Activated CD4-positive, alpha-beta T cell treated with anti-CD3 and anti-CD28 coated beads, Interleukin-2, amount 50 U/mL, for 16 hours (primary cell): ENCODE results near the gene CPEB1.
"Not testable (repeated sequence)": the region's sequence is repeated elsewhere in the genome, so short reads cannot be mapped to it uniquely, and the experiment has no call there.

Experiments
- DNase-seq: peaks from one replicate; pipeline ENCODE4 v3.0.0-alpha.2; 2020

CPEB1 gene

GRCh38 chr15:82648257-82649103, 1.3 kb upstream of the CPEB1 start:
- DNase-seq: no peak

GRCh38 chr15:82647835-82648256, 683 bp upstream of the CPEB1 start:
- no peak for DNase-seq

GRCh38 chr15:82646250-82647044, 716 bp downstream of the CPEB1 start:
- DNase-seq: no peak

GRCh38 chr15:82644967-82645852, 2.0 kb downstream of the CPEB1 start:
- DNase-seq: not testable (repeated sequence)

GRCh38 chr15:82643992-82644391, 3.2 kb downstream of the CPEB1 start:
- DNase-seq: no peak

GRCh38 chr15:82642656-82643055, 4.5 kb downstream of the CPEB1 start:
- DNase-seq: no peak

GRCh38 chr15:82641129-82641798, 5.9 kb downstream of the CPEB1 start:
- DNase-seq: no peak

GRCh38 chr15:82640672-82641071, 6.5 kb downstream of the CPEB1 start:
- DNase-seq: no peak

GRCh38 chr15:82635798-82636197, 11.4 kb downstream of the CPEB1 start:
- DNase-seq: no peak

GRCh38 chr15:82630033-82630432, 17.1 kb downstream of the CPEB1 start:
- no peak for DNase-seq

GRCh38 chr15:82625136-82625535, 22.0 kb downstream of the CPEB1 start:
- DNase-seq: no peak

- DNase-seq: no peak
Measured at GRCh38 chr15:82624438-82624837, 22.7 kb downstream of the CPEB1 start.

GRCh38 chr15:82624008-82624407, 23.2 kb downstream of the CPEB1 start:
- no peak for DNase-seq

- no peak for DNase-seq
Measured at GRCh38 chr15:82621970-82622369, 25.2 kb downstream of the CPEB1 start.

GRCh38 chr15:82613747-82614146, 33.4 kb downstream of the CPEB1 start:
- DNase-seq: no peak

GRCh38 chr15:82611348-82611747, 35.8 kb downstream of the CPEB1 start:
- no peak for DNase-seq

- DNase-seq: no peak
Measured at GRCh38 chr15:82602195-82602594, 45.0 kb downstream of the CPEB1 start.

GRCh38 chr15:82599862-82600261, 47.3 kb downstream of the CPEB1 start:
- no peak for DNase-seq

GRCh38 chr15:82597815-82598214, 49.3 kb downstream of the CPEB1 start:
- no peak for DNase-seq

GRCh38 chr15:82595766-82596165, 51.4 kb downstream of the CPEB1 start:
- DNase-seq: no peak

GRCh38 chr15:82595203-82595602, 52.0 kb downstream of the CPEB1 start:
- no peak for DNase-seq

- no peak for DNase-seq
Measured at GRCh38 chr15:82587805-82588204, 59.4 kb downstream of the CPEB1 start.
